Duodenal mucosa (tissue), 2 donors: ENCODE data around the gene ZFAND6.
"Not testable (repeated sequence)": the region's sequence is repeated elsewhere in the genome, so short reads cannot be mapped to it uniquely, and the experiment has no call there.

Source experiments
- H3K27ac ChIP-seq: one replicate; pipeline ENCODE4 v1.7.0; 2013; ENCODE audit warnings: low read depth, low read length
- H3K27me3 ChIP-seq, 2 donors: one replicate each; pipeline ENCODE4 v1.7.0; 2013; ENCODE audit warnings: low read length in 2 of 2, control low read depth in 1 of 2; ENCODE audit not compliant: insufficient read depth in 2 of 2, control insufficient read depth in 1 of 2
- H3K36me3 ChIP-seq, 2 donors: one replicate each; pipeline ENCODE4 v1.7.0; 2013; ENCODE audit warnings: low read length in 2 of 2, control low read depth in 1 of 2; ENCODE audit not compliant: insufficient read depth in 2 of 2, control insufficient read depth in 1 of 2
- H3K4me1 ChIP-seq, 2 donors: one replicate each; pipeline ENCODE4 v1.7.0; 2013; ENCODE audit warnings: low read length in 2 of 2, control low read depth in 1 of 2; ENCODE audit not compliant: insufficient read depth in 2 of 2, control insufficient read depth in 1 of 2
- H3K4me3 ChIP-seq, 2 donors: one replicate each; pipeline ENCODE4 v1.7.0; 2013; ENCODE audit warnings: low read length in 2 of 2, low read depth in 1 of 2
- H3K9ac ChIP-seq, 2 donors: one replicate each; pipeline ENCODE4 v1.7.0; 2013; ENCODE audit warnings: low read length in 2 of 2, low read depth in 1 of 2
- H3K9me3 ChIP-seq, 2 donors: one replicate each; pipeline ENCODE4 v1.7.0; 2013; ENCODE audit warnings: low read length in 2 of 2, control low read depth in 1 of 2; ENCODE audit not compliant: control insufficient read depth in 1 of 2

Gene ZFAND6

DNA sequence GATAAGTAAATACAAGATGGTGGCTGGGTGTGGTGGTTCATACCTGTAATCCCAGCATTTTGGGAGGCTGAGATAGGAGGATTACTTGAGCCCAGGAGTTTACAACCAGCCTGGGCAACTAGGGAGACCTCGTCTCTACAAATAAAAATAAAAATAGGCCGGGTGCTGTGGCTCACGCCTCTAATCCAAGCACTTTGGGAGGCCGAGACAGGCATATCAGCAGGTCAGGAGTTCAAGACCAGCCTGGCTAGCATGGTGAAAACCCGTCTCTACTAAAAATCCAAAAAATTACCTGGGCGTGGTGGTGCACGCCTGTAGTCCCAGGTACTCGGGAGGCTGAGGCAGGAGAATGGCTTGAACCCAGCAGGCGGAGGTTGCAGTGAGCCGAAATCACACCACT, 14.3 kb upstream of the ZFAND6 start:
- not testable (repeated sequence) for H3K4me1 ChIP-seq, H3K4me3 ChIP-seq, H3K27ac ChIP-seq, H3K27me3 ChIP-seq, H3K9me3 ChIP-seq, H3K36me3 ChIP-seq, H3K9ac ChIP-seq

DNA sequence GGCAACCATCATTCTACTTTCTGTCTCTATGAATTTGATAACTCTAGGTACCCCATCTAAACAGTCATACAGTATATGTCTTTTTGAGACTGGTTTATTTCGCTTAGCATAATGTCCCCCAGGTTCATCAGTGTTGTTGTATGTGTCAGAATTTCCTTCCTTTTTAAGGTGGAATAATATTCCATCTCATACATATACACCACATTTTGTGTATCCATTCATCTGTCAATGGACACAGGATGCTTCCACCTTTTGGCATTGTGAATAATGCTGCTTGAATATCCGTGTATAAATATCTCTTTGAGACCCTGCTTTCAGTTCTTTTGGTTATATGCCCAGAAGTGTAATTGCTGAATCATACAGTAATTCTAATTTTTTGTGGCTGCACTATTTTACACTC, 10.4 kb upstream of the ZFAND6 start:
- Histone ChIP-seq H3K27ac (no peak overlapping the region), H3K4me1 (no peaks in the 10 kb centered on the region), H3K9ac (no peak overlapping the region), H3K36me3 (no peaks in the 10 kb centered on the region), H3K4me3 (no peak overlapping the region), H3K27me3 (no peaks in the 10 kb centered on the region), H3K9me3 (no peaks in the 10 kb centered on the region)

DNA sequence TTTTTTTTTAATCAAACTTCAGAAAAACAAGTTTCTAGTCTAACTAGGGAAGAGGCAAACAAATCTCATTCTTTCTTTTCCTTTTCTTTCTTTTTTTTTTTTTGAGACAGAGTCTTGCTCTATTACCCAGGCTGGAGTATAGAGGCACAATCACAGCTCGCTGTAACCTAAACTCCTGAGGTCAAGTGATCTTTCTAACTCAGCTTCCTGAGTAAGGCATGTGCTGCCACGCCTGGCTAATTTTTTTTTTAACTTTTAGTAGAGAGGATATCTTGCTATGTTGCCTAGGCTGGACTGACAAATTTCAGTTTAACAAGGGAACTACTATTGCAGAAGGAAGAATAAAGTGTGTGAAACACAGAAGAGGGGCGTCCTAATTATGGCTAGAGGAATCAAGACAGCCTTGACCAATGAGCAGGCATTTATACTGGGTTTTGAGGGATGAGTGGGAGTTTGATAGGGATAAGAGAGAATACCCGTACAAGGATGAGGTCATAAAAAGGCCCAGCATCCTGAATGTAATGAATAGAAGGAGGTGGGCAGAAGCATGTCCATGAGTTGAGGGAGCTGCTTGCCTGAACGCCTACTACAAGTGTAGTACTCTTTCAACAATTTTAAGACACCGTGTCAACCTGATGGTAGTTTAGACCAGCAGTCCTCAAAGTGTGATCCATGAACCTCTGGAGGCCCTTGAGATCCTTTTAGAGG, 6.7 kb upstream of the ZFAND6 start:
- H3K4me1 ChIP-seq: no peaks in the 10 kb centered on the region
- no peak overlapping the region for H3K27ac ChIP-seq
- no peak overlapping the region for H3K9ac ChIP-seq
- no peaks in the 10 kb centered on the region for H3K9me3 ChIP-seq
- no peak overlapping the region for H3K4me3 ChIP-seq
- no peaks in the 10 kb centered on the region for H3K27me3 ChIP-seq
- no peaks in the 10 kb centered on the region for H3K36me3 ChIP-seq

DNA sequence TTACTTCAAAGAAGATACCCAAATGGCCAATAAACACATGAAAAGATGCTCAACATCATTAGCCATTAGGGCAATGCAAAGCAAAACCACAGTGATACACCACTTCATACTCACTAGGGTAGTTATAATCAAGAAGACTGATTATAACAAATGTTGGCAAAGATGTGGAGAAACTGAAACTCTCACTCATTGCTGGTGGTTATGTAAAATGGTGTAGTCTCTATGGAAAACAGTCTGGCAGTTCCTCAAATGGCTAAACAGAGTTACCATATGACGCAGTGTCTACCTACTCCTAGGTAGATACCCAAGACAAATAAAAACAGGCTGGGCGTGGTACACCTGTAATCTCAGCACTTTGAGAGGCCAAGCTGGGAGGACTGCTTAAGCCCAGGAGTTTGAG, 3.5 kb upstream of the ZFAND6 start:
- Histone ChIP-seq H3K4me3 (no peak overlapping the region), H3K27me3 (no peaks in the 10 kb centered on the region), H3K9me3 (no peaks in the 10 kb centered on the region), H3K27ac (no peak overlapping the region), H3K4me1 (peaks cover 0 to 9% of the 10 kb centered on the region in 2 donors), H3K36me3 (no peaks in the 10 kb centered on the region), H3K9ac (no peak overlapping the region)

DNA sequence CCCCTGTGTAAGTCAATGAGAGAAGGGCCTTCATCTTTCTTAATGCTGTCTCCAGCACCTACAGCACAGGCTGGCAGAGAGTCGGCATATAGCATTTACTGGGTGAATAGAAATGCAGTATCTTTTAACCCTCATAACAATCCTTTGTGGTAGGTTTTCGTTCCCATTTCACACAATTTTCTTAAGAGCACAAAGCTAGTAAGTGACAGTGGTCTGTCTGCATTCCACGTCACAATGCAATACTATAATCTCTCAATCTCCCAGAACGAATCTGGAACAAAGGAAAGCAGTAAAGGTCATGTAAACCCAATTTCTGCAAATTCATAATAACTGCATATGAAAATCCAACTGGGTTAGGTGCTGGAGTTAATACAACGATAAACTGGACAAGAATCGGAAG, 1.4 kb upstream of the ZFAND6 start:
- H3K4me1 ChIP-seq: peaks cover 13 to 23% of the 10 kb centered on the region in 2 donors
- no peaks in the 10 kb centered on the region for H3K27me3 ChIP-seq
- H3K4me3 ChIP-seq: no peak overlapping the region
- H3K27ac ChIP-seq: no peak overlapping the region
- no peaks in the 10 kb centered on the region for H3K36me3 ChIP-seq
- no peak overlapping the region for H3K9ac ChIP-seq
- H3K9me3 ChIP-seq: no peaks in the 10 kb centered on the region

DNA sequence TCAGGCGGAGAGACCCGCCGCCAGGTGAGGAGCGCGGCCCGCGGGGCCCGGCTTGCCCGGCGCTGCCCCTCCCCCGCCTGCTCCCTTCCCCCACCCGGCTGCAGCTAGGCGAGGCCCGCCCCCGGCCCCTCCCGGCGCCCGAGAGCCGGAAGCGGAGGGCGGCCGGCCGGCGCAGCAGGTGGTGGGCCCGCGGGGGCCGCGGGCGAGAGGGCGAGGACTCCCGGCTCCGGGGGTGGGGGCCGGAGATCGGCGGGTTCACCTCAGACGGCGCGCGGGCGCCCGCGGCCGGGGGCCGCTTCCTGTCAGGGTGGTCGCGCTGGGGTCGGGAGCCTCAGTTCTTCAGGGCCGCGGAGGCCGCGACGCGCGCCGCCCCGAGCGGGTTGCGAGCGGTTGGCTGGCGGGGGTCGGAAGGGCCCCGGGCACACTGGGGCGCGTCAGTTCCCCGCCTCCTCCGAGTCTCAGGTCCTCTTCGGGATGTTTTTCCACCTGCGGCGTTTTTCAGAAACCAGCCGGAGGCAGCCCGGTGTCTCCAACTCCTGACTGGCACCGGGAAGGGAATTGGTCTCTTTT, 395 bp downstream of the ZFAND6 start:
- Histone ChIP-seq H3K4me1 (peaks cover 16 to 23% of the 10 kb centered on the region in 2 donors), H3K4me3 (peak overlapping the region; percentile 68 to 81), H3K27me3 (no peaks in the 10 kb centered on the region), H3K9me3 (no peaks in the 10 kb centered on the region), H3K36me3 (no peaks in the 10 kb centered on the region), H3K27ac (peak overlapping the region; percentile 97), H3K9ac (peak overlapping the region; percentile 58 to 95)

DNA sequence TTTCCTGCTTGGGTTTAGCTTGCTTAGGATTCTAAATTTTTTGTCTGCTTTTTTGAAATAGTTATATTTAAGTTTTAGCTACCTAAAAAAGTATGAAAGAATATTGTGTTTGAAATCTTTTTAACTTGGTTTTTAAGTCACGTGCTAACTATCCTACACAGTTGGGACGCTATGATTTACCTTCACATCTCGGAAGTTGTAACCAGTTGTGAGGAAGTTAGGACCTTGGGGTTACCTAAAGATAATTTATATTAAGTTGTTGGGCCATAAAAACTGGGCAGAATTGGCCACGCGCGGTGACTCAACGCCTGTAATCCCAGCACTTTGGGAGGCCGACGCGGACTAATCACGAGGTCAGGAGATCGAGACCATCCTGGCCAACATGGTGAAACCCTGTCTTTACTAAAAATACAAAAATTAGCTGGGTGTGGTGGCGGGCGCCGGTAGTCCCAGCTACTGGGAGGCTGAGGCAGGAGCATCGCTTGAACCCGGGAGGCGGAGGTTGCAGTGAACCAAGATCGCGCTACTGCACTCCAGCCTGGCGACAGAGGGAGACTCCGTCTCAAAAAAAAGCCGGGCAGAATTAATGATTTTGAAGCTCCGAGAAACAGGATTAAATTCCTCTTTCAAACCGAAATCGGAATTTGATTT, 1.0 kb downstream of the ZFAND6 start:
- H3K4me3 ChIP-seq: peak overlapping the region; percentile 68 to 81
- H3K27ac ChIP-seq: peak overlapping the region; percentile 97
- H3K4me1 ChIP-seq: peaks cover 16 to 23% of the 10 kb centered on the region in 2 donors
- no peaks in the 10 kb centered on the region for H3K9me3 ChIP-seq
- H3K9ac ChIP-seq: peak overlapping the region; percentile 58 to 95
- no peaks in the 10 kb centered on the region for H3K36me3 ChIP-seq
- no peaks in the 10 kb centered on the region for H3K27me3 ChIP-seq

DNA sequence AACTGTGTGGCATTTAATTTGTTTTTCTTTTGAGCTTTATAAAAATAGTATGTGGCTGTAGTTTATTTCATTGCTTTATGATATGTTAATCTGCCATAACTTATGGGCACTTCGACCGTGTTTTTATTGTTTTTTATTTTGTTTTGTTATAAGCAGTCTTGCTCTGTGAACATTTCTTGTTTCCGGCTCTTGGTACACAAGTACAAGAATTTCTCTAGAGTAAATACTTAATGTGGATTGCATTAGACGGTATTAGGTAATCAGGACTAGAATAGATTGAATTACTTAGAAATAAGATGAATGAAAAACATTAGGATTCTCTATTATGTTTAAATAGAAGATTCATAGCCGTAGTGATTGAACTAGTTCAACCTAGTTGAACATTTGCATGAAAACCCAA, 2.1 kb downstream of the ZFAND6 start:
- peak overlapping the region; percentile 60 to 95 for H3K9ac ChIP-seq
- H3K36me3 ChIP-seq: no peaks in the 10 kb centered on the region
- H3K9me3 ChIP-seq: no peaks in the 10 kb centered on the region
- no peaks in the 10 kb centered on the region for H3K27me3 ChIP-seq
- no peak overlapping the region for H3K27ac ChIP-seq
- peak overlapping the region; percentile 68 to 81 for H3K4me3 ChIP-seq
- H3K4me1 ChIP-seq: peaks cover 16 to 23% of the 10 kb centered on the region in 2 donors

DNA sequence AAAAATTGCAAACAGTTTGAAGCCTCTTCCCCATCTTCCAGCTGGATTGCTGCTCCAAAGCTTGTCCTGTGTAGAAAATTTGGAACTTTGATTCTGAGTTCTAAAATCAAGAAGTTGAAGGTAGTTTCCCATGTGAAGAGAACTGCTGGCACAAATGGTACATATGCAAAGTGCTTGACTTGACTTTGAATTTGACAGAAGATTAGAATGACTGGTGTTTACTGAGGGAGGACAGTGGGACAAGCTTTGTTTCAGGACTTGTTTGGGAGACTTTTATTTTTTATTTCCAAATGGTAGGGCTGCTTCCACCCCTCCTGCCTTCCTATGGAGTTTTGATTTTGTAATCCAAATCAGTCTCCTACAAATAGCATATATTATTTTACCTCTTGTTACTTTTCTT, 7.4 kb downstream of the ZFAND6 start:
- no peaks in the 10 kb centered on the region for H3K9me3 ChIP-seq
- peaks cover 21 to 30% of the 10 kb centered on the region in 2 donors for H3K4me1 ChIP-seq
- no peaks in the 10 kb centered on the region for H3K36me3 ChIP-seq
- H3K4me3 ChIP-seq: no peak overlapping the region
- H3K27ac ChIP-seq: no peak overlapping the region
- H3K9ac ChIP-seq: no peak overlapping the region
- no peaks in the 10 kb centered on the region for H3K27me3 ChIP-seq

DNA sequence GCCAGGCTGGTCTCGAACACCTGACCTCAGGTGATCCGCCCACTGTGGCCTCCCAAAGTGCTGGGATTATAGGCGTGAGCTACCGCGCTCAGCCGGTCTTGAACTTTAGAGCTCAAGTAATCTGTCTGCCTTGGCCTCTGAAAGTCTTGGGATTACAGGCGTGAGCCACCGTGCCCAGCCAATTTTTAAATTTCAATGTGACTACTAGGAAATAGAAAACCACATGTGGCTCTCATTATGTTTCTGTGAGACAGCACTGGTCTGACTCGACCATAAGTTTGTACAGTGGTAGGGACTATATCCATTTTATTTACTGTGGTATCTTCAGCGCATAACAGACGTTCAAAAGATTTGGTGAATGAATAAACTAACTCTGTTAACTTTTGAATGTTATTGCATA, 9.1 kb downstream of the ZFAND6 start:
- no peaks in the 10 kb centered on the region for H3K9me3 ChIP-seq
- no peaks in the 10 kb centered on the region for H3K27me3 ChIP-seq
- H3K4me3 ChIP-seq: no peak overlapping the region
- no peak overlapping the region for H3K27ac ChIP-seq
- H3K9ac ChIP-seq: no peak overlapping the region
- H3K36me3 ChIP-seq: no peaks in the 10 kb centered on the region
- peaks cover 22 to 30% of the 10 kb centered on the region in 2 donors for H3K4me1 ChIP-seq
